Testis (tissue), 3 donors: ENCODE results near the gene SZT2. TPM values are rescaled to one million over a fixed set of nuclear protein-coding genes. Genes with fewer than 3 reads are reported as not detected.
"Not testable (repeated sequence)": the region's sequence is repeated elsewhere in the genome, so short reads cannot be mapped to it uniquely, and the experiment has no call there.

ENCODE experiments used
- DNase-seq: peaks from one replicate; pipeline ENCODE4 v3.0.0-alpha.2; 2019
- H3K27ac ChIP-seq, 2 donors: fragments of 200-600 bp; sonication (generic); one replicate each; pipeline ENCODE4 v1.5.1; 2019
- H3K27me3 ChIP-seq: fragments of 200-600 bp; sonication (generic); one replicate; pipeline ENCODE4 v1.5.1; 2019
- H3K36me3 ChIP-seq: fragments of 200-600 bp; sonication (generic); one replicate; pipeline ENCODE4 v1.5.1; 2017; ENCODE audit warnings: low read depth; ENCODE audit errors: missing control alignments
- H3K4me1 ChIP-seq: fragments of 200-600 bp; sonication (generic); one replicate; pipeline ENCODE4 v1.5.1; 2019
- H3K4me3 ChIP-seq, 2 donors: fragments of 200-600 bp; sonication (generic); one replicate each; pipeline ENCODE4 v1.5.1; 2017 to 2019
- H3K9me3 ChIP-seq: fragments of 200-600 bp; sonication (generic); one replicate; pipeline ENCODE4 v1.5.1; 2017
- CTCF ChIP-seq, 3 experiments: fragments of 450-650 bp in 2 of 3; fragments of 200-600 bp in 1 of 3; sonication (generic) in 1 of 3; IDR thresholded peaks; one replicate each; pipeline ENCODE4 v1.5.1; 2016 to 2019; ENCODE audit warnings: antibody characterized with exemption in 3 of 3, mild to moderate bottlenecking in 2 of 3, moderate library complexity in 1 of 3
- POLR2A ChIP-seq: fragments of 450-650 bp; IDR thresholded peaks from one replicate; pipeline ENCODE4 v1.6.1; 2017; ENCODE audit warnings: antibody characterized with exemption, mild to moderate bottlenecking, moderate library complexity
- WGBS, 2 donors: methylation state at CpG; one replicate each; pipeline ENCODE4 v1.1.5; 2018; 5-methylcytosine and 5-hydroxymethylcytosine counted together
- intact Hi-C: fragments of 100-400 bp; cut with DNase I; formaldehyde crosslinking; loops from one replicate; pipeline ENCODE4 v1.15.1; 2023; ENCODE audit warnings: low total_unique reads
- polyA plus RNA-seq: library from polyadenylated mRNA; stranded (reverse); fragments of 350-450 nt; fragmentation: Illumina TruSeq; extraction: RNeasy Lipid Tissue Mini Kit (QIAGEN cat#74804); gene quantifications from one replicate; pipeline ENCODE4 v1.2.3, GENCODE V29; 2014; ENCODE audit warnings: low read depth, low replicate concordance; ENCODE audit not compliant: insufficient read depth
- total RNA-seq, 2 donors: library from RNA; depleted of rRNA; stranded (reverse); fragments of >200 nt; gene quantifications; one replicate each; pipeline ENCODE4 v1.2.3, GENCODE V29; 2016

SZT2 gene
- total and polyA plus RNA-seq, 3 donors from 2014 or later = 40.0 to 115 (median 90.1) TPM

GRCh38 chr1:43368646-43369020 lies 21.1 kb upstream of the SZT2 start:
- peaks cover 18% of the 10 kb centered on the region for H3K4me1 ChIP-seq
- TF ChIP-seq POLR2A = no peak
- no peak for TF ChIP-seq CTCF (IDR thresholded peaks at IDR 0.05)
- H3K9me3 ChIP-seq = no peaks in the 10 kb centered on the region
- H3K4me3 ChIP-seq = peak overlapping the region; percentile 74 to 83
- intact Hi-C loops = no loop called here
- no peaks in the 10 kb centered on the region for H3K27me3 ChIP-seq
- H3K27ac ChIP-seq = peak overlapping the region; percentile 35 to 88
- no peak for DNase-seq
- no peaks in the 10 kb centered on the region for H3K36me3 ChIP-seq
- 11 to 17% methylated on average over 6 of the region's 6 CpGs for WGBS, 2 donors

DNA sequence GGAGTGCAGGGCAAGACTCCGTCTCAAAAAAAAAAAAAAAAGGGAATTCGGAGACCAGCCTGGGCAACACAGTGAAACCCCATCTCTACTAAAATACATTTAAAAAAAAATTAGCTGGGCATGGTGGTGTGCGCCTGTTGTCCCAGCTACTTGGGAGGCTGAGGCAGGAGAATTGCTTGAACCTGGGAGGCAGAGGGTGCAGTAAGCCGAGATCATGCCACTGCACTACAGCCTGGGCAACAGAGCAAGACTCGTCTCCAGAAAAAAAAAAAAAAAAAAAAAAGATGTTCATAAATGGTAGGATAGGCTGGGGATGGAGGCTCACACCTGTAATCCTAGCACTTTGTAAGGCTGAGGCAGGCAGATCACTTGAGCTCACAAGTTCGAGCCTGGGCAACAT lies 19.9 kb upstream of the SZT2 start:
- H3K27me3 ChIP-seq, H3K27ac ChIP-seq, H3K36me3 ChIP-seq, H3K4me3 ChIP-seq, DNase-seq, intact Hi-C loops, H3K9me3 ChIP-seq: not testable (repeated sequence)
- peaks cover 18% of the 10 kb centered on the region for H3K4me1 ChIP-seq
- 96 to 98% methylated on average over 6 of the region's 6 CpGs for WGBS, 2 donors

GRCh38 chr1:43370564-43370963 lies 19.1 kb upstream of the SZT2 start:
- Histone ChIP-seq H3K9me3 (no peaks in the 10 kb centered on the region), H3K27me3 (no peaks in the 10 kb centered on the region), H3K4me1 (peaks cover 18% of the 10 kb centered on the region), H3K36me3 (no peaks in the 10 kb centered on the region), H3K27ac (no peak overlapping the region), H3K4me3 (no peak overlapping the region)
- no peak for TF ChIP-seq POLR2A
- no peak for TF ChIP-seq CTCF (IDR thresholded peaks at IDR 0.05)
- WGBS, 2 donors = 82 to 84% methylated on average over 4 of the region's 4 CpGs
- no peak for DNase-seq
- intact Hi-C loops = no loop called here

DNA sequence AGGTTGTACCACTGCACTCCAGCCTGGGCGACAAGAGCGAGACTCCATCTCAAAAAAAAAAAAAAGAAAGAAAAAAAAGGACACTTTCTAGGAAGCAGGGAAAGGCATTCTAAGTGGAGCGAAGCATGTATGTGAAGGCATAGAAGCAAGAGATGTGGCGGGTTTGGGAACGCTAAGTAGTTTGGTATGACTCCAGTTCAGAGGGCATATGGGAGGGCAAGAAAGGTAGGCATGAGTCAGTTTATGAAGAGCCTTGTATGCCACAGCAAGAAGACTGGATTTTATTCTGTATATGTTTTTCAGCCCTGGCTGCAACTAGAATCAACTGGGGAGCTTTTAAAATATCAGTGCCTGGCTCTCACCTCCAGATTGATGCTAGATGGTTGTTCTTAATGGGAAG lies 17.5 kb upstream of the SZT2 start:
- intact Hi-C loops = no loop called here
- no peak for DNase-seq
- Histone ChIP-seq H3K4me1 (peaks cover 7% of the 10 kb centered on the region), H3K36me3 (no peaks in the 10 kb centered on the region), H3K4me3 (no peak overlapping the region), H3K9me3 (no peaks in the 10 kb centered on the region), H3K27ac (no peak overlapping the region), H3K27me3 (no peaks in the 10 kb centered on the region)
- WGBS, 2 donors = 87 to 92% methylated on average over 5 of the region's 5 CpGs
- TF ChIP-seq POLR2A (no peak), CTCF (IDR thresholded peaks at IDR 0.05) (no peak)

GRCh38 chr1:43373066-43373940 lies 16.4 kb upstream of the SZT2 start:
- H3K4me3 ChIP-seq = no peak overlapping the region
- 69 to 77% methylated on average over 4 of the region's 4 CpGs for WGBS, 2 donors
- intact Hi-C loops = no loop called here
- no peaks in the 10 kb centered on the region for H3K27me3 ChIP-seq
- no peak for DNase-seq
- no peaks in the 10 kb centered on the region for H3K9me3 ChIP-seq
- H3K36me3 ChIP-seq = no peaks in the 10 kb centered on the region
- TF ChIP-seq POLR2A = no peak
- TF ChIP-seq CTCF (IDR thresholded peaks at IDR 0.05) = no peak
- peaks cover 7% of the 10 kb centered on the region for H3K4me1 ChIP-seq
- no peak overlapping the region for H3K27ac ChIP-seq
